ENCODE results near the gene PUM1.
"Not testable (repeated sequence)": the region's sequence is repeated elsewhere in the genome, so short reads cannot be mapped to it uniquely, and the experiment has no call there.

Gene PUM1

DNA sequence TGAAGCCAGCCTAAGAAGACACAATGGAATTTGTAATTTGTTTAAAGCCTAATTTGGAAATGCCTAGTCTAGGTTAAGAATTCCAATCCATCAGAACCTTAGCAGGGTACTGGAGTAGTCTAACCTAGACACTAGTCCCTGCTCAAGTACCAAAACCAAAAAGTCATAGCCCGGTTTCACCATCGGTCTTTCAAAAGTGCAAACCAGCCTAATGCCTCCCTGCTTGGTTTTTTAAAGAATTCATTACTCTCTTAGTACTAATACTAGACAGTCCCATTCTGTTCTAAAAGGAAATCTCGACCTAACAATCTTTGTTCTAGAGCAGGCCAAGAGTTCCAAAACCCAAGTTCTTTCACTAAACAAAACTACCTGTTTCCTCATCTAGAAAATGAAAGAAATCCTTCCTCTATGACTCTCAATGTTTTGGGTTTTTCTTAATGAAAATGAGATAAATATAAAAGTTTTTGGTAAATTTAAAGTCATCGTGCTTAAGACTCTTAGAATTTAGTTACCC is 2.6 kb downstream of the PUM1 start:
- no peak for DNase-seq

DNA sequence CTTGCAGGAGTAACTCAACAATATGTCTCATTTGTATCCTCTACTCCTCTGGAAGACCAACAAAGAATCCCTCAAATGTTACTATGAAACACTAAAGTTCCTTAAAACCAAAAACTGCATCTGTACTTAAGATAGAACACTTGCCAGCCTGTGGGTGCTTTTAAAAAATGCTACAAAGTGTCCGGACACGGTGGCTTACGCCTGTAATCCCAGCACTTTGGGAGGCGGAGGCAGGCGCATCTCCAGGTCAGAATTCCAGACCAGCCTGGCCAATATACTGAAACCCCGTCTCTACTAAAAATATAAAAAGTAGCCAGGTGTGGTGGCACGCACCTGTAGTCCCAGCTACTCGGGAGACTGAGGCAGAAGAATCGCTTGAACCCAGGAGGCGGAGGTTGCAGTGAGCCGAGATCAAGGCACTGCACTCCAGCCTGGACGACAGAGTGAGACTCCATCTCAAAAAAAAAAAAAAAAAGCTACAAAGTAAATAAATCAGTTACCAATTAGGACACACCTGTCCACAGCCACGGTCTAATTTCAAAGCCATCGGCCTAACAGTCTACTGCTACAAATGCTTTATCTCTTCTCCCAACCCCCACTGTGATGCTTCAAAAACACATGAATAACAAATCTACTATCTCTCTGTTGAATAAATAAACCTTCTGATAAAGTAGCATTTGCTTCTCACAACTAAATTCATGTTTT is 3.2 kb downstream of the PUM1 start:
- not testable (repeated sequence) for DNase-seq

DNA sequence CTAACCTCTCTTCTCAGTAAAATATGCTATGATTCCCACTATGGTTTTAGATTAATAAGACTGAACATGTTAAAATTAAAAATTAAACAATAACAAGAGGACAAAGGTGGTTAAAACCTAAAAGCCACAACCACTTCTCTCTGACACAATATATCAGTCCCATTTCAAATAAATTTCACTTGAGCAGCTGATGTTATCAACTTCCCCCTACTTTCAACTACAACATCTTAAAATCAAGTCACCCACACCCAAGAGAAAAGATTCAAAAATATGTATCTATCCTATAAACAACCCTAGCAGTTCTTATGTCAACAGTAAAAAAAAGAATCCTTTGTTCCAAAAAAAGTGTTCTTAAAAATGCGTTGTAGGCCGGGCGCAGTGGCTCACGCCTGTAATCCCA is 7.5 kb downstream of the PUM1 start:
- DNase-seq, result no peak

DNA sequence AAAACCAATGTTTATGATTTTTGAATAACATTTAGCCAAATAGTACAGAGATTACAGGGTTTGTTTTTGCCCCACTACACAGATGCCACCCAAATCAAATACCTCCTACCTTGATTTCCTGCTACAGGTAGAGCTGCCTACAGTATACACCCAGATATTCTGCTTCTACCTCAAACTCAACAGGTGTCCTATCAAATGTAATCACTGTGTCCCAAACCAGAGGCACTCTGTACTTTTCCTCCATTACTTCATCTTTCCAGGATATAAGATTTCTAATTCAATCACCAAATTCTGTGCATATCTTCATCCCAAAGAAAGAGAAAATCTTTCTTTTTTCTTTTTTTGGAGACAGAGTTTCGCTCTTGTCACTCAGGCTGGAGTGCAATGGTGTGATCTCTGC is 9.6 kb downstream of the PUM1 start:
- DNase-seq, result no peak

DNA sequence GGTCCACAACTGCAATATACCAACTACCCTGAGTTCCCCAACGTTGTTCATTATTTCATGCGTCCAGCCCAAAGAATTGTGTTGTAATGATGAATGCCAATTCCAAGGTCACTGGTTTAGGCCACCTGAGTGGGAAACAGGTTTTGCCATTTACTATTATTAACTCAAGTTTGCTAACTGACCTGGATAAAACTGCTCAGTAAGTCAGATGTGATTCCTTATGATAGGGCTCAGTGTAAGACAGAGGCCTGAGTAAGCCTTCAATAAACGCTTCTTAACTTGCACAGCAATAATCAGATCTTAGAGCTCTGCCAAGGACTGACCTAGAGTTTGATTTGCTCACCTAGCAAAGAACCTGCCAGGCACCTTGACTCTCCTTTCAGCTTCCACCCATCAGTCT is 10.0 kb downstream of the PUM1 start:
- no peak for DNase-seq

DNA sequence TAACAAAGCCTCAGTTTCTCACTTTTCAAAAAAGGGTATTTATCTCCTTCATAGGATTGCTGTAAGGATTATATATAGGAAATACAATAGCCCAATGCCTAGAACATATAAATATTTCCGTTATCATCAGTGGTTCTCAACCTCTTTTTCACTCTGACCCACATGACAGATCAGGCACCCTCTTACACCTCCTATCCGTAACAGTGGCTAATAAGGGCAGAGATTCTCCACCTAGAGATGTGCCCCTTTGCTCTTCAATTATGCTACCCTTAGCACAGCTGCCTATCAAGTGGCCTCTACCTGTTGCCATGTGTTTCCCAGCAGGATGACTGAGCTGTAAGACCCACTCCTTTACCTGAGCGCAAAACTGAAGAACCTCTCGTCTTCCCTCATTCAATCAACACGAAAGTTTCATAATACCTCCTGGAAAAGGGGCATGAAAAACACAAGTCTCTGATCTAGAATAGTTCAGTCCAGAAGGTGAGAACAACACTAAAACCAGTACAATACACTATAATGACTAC is 10.5 kb downstream of the PUM1 start:
- DNase-seq, result no peak

DNA sequence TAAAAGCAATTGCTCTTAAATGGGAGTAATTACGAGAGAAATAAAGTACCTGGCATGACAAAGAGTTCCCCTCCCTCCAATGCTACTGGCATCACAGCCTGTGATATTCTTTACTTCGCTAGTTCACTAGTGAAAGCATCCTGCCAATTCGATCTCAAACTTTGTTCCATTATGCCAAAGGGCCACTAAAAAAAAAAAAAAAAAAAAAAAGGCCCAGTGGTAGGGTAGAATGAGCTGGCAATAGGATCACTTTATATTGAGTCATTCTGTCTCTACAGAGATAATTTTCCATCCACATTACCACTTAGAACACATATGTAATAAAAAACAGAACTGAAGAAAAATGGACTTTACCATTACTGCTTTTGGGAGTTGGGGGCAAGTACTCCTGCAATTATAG is 11.2 kb downstream of the PUM1 start:
- peak; percentile 10 for DNase-seq

DNA sequence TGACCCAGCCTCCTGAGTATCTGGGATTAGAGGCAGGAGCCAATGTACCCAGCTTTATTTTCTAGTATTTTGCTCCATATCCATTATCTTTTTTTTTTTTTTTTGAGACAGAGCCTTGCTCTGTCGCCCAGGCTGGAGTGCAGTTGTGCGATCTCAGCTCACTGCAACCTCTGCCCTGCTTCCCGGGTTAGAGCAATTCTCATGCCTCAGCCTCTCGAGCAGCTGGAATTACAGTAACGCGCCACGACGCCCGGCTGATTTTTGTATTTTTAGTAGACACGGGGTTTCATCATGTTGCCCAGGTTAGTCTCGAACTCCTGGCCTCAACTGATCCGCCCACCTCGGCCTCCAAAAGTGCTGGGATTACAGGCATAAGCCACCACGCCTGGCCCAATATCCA is 12.9 kb downstream of the PUM1 start:
- not testable (repeated sequence) for DNase-seq

DNA sequence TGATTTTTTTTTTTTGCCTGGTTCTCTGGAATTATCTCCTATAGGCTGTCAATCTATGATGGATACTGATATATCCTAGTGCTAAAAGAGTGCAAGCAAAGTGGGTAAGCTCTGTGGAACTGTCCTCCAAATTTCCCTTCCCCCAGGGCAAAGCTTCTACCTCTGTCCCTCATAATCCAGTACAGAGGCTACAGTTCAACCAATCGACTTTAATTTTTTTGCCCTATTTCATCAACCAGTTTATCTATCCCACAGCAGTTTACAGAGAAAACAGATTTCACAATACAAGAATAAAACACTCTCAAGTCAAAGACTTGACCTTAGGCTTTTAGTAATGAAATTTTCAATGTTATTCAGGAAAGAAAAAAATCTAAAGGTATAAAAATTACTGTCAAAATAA is 13.9 kb downstream of the PUM1 start:
- DNase-seq, result no peak

DNA sequence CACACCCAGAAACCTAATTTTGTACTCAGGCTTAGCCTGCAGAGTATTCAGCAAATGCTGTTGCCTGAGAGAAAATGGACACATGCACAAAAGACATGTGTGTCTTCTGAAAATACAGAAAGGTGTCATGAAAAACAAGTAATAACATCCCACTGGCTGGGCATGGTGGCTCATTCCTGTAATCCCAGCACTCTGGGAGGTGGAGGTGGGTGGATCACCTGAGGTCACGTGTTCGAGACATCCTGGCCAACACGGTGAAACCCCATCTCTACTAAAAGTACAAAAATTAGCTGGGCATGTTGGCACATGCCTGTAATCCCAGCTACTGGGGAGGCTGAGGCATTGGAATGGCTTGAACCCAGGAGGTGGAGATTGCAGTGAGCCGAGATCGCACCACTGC is 18.0 kb downstream of the PUM1 start:
- DNase-seq, result not testable (repeated sequence)

DNA sequence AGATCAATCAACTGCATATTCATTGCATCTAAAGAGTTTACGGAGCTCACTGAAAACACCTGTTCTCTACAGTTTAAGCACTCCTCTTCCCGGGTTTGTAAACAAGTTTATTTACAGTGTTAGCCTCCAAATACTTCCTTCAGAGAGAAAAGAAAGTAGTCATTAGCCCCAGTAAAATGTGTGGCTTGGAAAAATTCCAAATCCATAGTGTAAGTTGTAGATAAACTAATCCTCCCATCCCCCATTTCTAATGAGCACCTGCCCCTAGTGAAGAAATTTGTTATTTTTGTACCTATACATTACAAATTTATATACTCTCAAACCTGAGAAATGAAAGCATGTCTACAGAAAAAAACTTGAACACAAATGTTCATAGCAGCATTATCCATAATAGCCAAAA is 21.9 kb downstream of the PUM1 start:
- DNase-seq, result no peak

DNA sequence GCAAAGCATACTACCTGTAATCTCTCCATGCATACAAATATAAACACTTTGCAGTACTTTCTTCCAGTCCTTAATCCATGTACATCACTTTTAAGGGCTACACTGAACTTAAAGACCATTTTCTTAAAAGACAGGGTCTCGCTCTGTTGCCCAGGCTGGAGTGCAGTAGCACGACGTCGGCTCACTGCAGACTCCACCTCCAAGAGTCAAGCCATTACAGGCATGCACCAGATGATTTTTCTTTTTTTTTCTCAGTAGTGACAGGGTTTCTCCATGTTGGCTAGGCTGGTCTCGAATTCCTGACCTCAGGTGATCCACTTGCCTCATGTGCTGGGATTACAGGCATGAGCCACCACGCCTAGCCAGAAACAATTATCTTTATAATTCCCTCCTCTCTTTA is 22.9 kb downstream of the PUM1 start:
- DNase-seq, result no peak

DNA sequence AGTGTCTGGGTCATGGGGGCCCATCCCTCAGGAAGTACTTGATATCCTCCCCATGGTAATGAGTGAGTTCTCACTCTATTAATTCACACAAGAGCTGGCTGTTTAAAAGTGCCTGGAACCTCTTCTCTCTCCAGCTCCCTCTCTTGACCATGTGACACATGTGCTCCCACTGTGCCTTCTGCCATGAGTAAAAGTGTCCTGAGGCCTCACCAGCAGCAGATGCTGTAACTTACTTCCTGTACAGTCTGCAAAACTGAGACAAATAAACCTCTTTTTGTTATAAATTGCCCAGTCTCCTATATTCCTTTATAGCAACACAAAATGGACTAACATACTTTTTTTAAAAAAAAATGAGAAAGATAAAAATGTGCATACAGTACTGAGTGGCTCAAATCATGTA is 24.0 kb downstream of the PUM1 start:
- no peak for DNase-seq

DNA sequence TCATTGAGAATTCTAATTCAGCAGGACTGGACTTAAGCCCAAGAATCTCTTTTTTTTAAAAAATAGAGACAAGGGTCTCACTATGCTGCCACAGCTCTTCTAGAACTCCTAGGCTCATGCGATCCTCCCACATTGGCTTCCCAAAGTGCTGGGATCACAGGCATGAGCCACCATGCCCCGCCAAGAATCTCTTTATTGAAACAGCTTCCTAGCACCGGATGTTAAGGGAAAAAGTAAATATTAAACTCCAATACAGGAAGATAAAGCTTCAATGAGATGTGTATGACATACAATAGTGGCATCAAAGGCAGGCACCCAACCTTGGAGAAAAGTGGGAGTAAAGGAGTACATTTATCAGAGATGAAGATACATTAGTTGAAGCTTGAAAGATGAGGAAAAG is 25.5 kb downstream of the PUM1 start:
- no peak for DNase-seq

DNA sequence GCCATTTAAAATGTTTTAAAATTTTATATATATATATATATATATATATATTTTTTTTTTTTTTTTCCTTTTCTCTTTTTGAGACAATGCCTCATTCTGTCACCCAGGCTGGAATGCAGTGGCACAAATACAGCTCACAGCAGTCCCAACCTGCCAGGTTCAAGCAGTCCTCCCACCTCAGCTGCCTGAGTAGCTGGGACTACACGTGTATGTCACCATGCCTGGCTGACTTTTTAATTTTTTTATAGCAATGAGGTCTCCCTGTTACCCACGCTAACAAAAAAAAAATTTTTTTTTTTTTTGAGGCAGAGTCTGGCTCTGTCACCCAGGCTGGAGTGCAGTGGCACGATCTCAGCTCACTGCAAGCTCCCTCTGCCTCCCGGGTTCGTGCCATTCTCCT is 26.6 kb downstream of the PUM1 start:
- not testable (repeated sequence) for DNase-seq

DNA sequence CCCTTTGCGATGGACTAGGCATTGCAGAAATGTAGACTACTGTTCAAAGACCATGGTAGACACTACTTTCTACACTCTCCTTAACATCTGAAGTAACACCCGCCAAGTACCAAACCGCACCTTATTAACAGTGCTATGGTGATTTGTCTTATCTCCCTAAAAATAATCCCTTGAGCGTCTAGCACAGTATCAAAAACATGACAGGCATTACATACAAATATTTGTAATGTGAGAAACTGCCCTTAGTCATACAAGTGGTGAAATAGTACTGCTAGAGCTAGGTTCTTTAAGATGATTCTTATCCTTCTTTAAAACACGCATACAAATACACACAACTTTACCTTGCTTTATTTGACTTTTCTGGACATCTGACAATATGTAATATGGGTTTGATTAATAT is 27.2 kb downstream of the PUM1 start:
- DNase-seq, result peak; percentile 35

DNA sequence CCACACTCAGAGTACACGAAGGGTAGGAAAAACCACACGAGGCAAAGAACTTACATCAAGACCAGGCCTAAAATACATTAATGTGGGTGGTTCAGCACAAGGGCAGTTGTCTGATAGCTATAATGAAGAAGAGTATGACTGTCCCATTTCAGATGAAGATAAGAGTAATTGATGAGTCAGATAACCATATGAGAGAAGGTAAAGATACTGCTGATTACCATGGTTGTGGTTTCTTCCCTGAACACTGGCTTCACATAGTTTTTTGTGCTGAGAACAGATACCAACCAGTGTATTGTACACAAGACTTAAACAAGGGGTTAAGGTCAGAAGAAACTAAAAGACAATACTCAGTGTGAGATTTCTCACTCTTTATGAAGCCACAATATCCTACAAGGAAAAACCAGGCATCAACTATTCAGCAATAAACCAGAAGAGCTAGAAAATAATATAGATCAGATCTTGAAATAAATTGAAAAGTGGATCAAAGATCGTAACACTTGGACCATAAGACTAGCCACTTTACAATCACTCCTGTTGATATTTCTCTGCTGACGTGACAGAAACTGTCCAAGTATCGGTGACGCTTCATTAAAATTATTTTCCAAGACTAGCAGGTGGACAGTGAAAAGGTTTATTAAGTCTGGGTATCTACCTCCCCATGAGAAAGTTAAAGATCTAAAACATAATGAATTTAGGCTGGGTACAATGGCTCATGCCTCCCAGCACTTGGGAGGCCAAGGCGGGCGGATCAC is 28.6 kb downstream of the PUM1 start:
- no peak for DNase-seq

DNA sequence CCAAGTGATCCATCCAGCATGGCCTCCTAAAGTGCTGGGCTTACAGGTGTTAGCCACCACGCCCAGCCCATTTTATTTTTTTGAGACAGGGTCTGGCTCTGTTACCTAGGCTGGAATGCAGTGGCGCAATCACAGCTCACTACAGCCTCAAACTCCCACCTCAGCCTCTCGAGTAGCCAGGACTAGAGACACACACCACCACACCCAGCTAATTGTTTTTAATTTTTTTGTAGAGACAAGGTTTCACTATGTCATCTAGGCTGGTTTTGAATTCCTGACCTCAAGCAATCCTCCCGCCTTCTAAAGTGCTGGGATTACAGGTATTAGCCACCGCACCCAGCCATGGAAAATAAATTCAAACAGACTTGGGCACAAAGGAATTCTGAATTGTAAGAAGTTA is 31.9 kb downstream of the PUM1 start:
- DNase-seq, result no peak

DNA sequence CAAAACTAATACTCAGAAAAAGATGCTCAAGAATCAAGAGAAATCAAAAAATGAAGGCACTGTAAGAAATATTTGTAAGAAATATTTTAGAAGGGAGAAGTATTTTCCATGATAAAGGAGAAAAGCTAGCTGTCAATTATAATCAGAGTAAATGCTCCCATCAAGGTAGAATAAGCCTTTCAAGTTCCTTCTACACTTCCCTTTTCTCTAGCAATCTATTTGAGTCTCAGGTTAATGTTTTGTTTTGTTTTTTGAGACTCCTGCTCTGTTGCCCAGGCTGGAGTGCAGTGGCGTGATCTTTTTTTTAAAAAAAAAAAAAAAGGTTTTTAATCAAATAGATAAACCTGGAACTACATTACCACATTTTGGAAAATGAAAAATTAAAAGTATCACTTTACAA is 33.3 kb downstream of the PUM1 start:
- DNase-seq, result no peak

DNA sequence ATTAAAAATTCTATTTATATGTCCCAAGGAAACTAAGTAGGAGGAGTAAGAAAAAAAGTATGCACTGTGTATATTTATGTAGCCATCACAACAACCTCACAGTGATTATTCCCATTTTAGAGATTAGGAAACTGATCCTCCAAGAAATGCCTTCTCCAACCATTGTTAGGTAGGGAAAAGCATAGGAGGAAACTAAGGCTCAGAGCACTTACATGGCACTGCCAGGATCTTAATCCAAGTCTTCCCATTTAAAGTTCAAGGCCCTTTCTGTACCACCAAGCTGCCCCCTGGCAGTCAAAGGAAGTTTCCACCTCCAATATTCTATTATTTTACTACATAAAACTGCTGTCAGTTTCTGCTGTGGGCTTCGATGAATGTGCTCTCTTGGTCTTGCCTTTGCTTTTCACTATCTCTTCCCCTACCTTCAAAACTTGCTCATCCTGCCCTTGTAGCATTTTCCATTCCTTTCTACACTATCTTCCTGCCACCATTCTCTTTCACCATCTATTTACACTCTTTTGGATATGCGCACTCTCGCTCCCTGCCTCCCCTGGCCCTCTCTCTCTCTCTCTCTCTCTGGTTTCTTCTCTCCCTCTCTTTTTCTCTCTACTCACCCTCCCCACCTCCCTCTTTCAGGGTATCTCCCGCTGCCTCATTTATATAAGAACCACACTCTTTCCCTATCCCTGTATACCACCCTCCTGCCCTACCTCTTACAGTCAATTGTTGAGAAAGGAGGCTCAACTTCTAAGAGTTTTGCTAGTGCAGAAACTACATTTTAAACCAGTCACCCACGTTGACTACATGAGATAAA is 34.0 kb downstream of the PUM1 start:
- DNase-seq, result no peak

DNA sequence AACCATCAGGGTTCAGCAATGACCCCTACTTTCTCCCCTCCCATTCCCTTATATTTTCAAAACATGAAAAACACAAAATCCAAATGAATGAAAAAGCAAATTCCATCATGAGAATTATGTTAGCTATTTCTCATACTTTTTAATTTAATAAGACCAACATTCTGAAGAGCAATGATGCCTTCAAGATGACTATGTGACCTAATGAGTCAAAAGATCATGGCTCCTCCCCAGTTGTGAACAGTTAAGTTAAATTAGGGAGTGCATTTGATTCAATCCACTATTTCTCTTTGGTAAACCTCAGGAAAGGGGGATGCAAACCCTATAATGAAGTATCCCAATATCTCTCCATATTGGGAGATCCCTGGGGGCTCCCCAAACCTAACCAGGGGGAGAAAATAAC is 36.5 kb downstream of the PUM1 start:
- peak; percentile 56 for DNase-seq

DNA sequence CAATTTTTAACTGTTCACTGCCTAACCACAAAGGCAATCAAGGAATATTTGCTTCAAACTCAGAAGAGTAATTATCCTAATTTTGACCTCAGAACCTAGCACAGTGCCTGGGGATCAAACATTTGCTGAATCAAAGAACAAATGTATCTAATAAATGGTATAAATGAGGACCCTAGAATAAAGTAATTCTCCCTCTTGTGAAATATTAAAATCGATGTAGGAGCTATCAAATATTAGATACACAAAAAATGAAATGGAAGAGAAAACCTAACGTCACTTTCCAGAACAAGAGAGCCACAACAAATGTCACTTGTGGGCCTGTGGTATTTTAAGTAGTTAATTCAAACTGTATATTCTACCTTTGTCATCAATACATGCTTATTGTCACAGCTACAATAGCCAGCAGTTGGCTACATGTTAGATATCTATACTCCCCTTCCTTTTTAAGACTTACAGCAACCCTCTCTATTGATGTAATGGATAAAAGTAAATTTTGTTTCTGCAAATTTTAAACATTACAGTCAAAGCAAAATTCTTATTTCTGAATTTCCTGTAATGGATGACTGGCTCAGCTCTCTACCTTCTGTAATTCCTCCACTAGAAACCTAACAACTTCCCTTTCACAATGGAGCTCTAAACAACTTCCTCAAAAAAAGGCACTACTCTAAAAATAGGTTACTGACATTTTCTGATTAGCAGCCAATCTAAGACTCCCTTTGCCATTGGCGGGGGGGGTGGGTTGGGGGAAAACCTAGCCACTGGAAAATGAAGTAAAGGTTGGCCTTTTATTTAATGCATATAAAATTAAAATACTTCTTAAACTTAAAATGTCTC is 37.6 kb downstream of the PUM1 start:
- DNase-seq, result no peak

All from fibroblast of skin of scalp (primary cell).